Measurements from ENCODE around the gene ERBB4.

DNA sequence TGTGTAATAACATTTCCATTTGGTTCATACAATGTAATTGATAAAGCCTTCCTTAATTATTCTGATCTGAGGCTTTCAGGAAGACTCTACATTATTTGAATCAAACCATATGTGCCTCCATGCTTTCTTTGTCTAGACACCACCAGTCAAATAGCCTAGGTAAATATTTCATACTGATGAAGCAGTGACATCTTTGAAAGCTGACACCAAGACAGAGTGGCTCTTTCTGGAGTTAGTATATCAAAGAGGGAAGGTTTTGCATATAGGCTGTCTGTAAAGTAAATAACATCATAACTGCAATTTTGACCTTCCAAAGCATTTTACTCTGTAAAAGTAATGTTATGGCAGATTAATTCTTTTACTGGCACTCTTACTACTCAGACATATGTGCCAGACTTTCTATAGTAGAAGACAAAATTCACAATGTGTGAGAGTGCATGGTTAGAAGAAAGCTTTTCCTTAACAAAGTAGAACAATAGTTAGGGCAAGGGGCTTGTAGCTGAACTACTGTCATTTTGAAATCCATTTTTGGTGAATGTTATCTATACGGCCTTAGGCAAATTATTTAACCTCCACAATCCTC is 177.3 kb downstream of the ERBB4 start:
- TF ChIP-seq GATA2 (IDR thresholded peaks at IDR 0.05; ENCODE audit: low read depth, low read length), result no peak
- TF ChIP-seq GATA3 (IDR thresholded peaks at IDR 0.05; ENCODE audit: low read depth, low read length), result no peak

Data from SH-SY5Y (cell line).